ENCODE results near the gene PNMT.

GRCh38 chr17:39688945-39689344, 20.7 kb downstream of the PNMT start:
- TF ChIP-seq ZNF883 (CRISPR knock-in tag; IDR thresholded peaks at IDR 0.05; ENCODE audit: not compliant biosample characterization) (no peak), ZNF800 (CRISPR knock-in tag; IDR thresholded peaks at IDR 0.05) (no peak), POLR2A (IDR thresholded peaks at IDR 0.05; ENCODE audit: insufficient read depth in 1 of 2, low read depth in 2 of 2, low read length in 2 of 2) (no peak), SCMH1 (CRISPR knock-in tag; IDR thresholded peaks at IDR 0.05; ENCODE audit: borderline replicate concordance) (no peak), ZNF674 (CRISPR knock-in tag; IDR thresholded peaks at IDR 0.05; ENCODE audit: low read depth) (no peak), ZNF639 (CRISPR knock-in tag; conservative IDR thresholded peaks at IDR 0.05) (no peak), CHCHD3 (CRISPR knock-in tag; IDR thresholded peaks at IDR 0.05) (no peak), RFXANK (CRISPR knock-in tag; IDR thresholded peaks at IDR 0.05) (no peak), E2F1 (CRISPR knock-in tag; IDR thresholded peaks at IDR 0.05) (no peak), CEBPB (IDR thresholded peaks at IDR 0.05; ENCODE audit: borderline replicate concordance, low read depth, low read length) (no peak)
- TF ChIP-seq, protein P1, sequence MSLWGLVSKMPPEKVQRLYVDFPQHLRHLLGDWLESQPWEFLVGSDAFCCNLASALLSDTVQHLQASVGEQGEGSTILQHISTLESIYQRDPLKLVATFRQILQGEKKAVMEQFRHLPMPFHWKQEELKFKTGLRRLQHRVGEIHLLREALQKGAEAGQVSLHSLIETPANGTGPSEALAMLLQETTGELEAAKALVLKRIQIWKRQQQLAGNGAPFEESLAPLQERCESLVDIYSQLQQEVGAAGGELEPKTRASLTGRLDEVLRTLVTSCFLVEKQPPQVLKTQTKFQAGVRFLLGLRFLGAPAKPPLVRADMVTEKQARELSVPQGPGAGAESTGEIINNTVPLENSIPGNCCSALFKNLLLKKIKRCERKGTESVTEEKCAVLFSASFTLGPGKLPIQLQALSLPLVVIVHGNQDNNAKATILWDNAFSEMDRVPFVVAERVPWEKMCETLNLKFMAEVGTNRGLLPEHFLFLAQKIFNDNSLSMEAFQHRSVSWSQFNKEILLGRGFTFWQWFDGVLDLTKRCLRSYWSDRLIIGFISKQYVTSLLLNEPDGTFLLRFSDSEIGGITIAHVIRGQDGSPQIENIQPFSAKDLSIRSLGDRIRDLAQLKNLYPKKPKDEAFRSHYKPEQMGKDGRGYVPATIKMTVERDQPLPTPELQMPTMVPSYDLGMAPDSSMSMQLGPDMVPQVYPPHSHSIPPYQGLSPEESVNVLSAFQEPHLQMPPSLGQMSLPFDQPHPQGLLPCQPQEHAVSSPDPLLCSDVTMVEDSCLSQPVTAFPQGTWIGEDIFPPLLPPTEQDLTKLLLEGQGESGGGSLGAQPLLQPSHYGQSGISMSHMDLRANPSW (CRISPR knock-in tag; IDR thresholded peaks at IDR 0.05; ENCODE audit: borderline replicate concordance) = no peak
